Tibial nerve (tissue), 4 donors: ENCODE measurements around the gene NR0B2. TPM values are rescaled to one million over a fixed set of nuclear protein-coding genes. Genes with fewer than 3 reads are reported as not detected.
A peak's percentile ranks its signal among the peaks of the same experiment; 100 is the strongest.

Experiments used
- DNase-seq, 2 donors: peaks; one replicate each; pipeline ENCODE4 v3.0.0-alpha.2; 2019; ENCODE audit warnings: low spot score in 2 of 2
- H3K27ac ChIP-seq, 4 donors: fragments of 200-600 bp; sonication (generic) in 3 of 4; one replicate each; pipeline ENCODE4 v1.5.1; 2017 to 2019; ENCODE audit warnings: mild to moderate bottlenecking in 1 of 4
- H3K27me3 ChIP-seq, 2 donors: fragments of 200-600 bp; sonication (generic) in 1 of 2; one replicate each; pipeline versions ENCODE4 v1.5.1 to v1.6.0; 2017 to 2019
- H3K36me3 ChIP-seq, 3 donors: fragments of 200-600 bp; sonication (generic); one replicate each; pipeline ENCODE4 v1.5.1; 2018 to 2019
- H3K4me1 ChIP-seq, 4 donors: fragments of 200-600 bp; sonication (generic) in 3 of 4; one replicate each; pipeline ENCODE4 v1.5.1; 2017 to 2019
- H3K4me3 ChIP-seq, 4 donors: fragments of 200-600 bp; sonication (generic) in 3 of 4; one replicate each; pipeline ENCODE4 v1.5.1; 2017 to 2019; ENCODE audit warnings: mild to moderate bottlenecking in 1 of 4, moderate library complexity in 1 of 4
- H3K9me3 ChIP-seq, 4 donors: fragments of 200-600 bp; sonication (generic) in 3 of 4; one replicate each; pipeline ENCODE4 v1.5.1; 2017 to 2019
- CTCF ChIP-seq, 5 experiments: fragments of 200-600 bp in 3 of 5; fragments of 450-650 bp in 2 of 5; sonication (generic) in 3 of 5; IDR thresholded peaks; one replicate each; pipeline ENCODE4 v1.5.1; 2016 to 2019; ENCODE audit warnings: antibody characterized with exemption in 5 of 5, mild to moderate bottlenecking in 3 of 5, moderate library complexity in 2 of 5
- EP300 ChIP-seq, 2 donors: sonication (generic); formaldehyde crosslinking; IDR thresholded peaks; one replicate each; pipeline ENCODE4 v1.6.1; 2017; ENCODE audit warnings: antibody characterized with exemption in 2 of 2, mild to moderate bottlenecking in 1 of 2
- POLR2A ChIP-seq, 2 donors: fragments of 450-650 bp; IDR thresholded peaks; one replicate each; pipeline ENCODE4 v1.6.1; 2017; ENCODE audit warnings: antibody characterized with exemption in 2 of 2, mild to moderate bottlenecking in 2 of 2, moderate library complexity in 2 of 2
- WGBS, 2 donors: methylation state at CpG; one replicate each; pipeline ENCODE4 v1.1.5; 2018; 5-methylcytosine and 5-hydroxymethylcytosine counted together
- total RNA-seq, 4 donors: library from RNA; depleted of rRNA; stranded (reverse); fragments of >200 nt; gene quantifications; one replicate each; pipeline ENCODE4 v1.1.0, GENCODE V29; 2016

NR0B2 gene
- total RNA-seq, 4 donors from 2014 or later: not detected

DNA sequence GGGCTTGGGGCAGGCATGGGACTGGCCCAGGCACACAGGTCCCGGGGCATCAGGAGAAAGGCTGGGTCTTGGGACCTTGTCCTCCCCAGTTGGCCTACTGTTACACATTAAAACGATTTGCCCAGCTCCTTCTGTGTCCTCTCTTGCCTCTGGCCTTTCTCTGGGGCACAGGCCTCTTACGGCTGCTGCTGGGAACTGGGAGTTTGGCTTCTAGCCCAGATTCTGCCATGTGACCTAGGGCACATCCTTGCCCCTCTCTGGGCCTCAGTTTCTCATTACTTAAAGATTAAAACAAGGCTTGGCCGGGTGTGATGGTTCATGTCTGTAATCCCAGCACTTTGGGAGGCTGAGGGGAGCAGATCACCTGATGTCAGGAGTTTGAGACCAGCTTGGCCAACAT, 32.5 kb upstream of the NR0B2 start:
- Histone ChIP-seq H3K27ac (peak overlapping the region in 1 of 4 donors; percentile 37), H3K4me3 (no peak overlapping the region), H3K36me3 (peaks cover 16 to 73% (median 37%) of the 10 kb centered on the region in 3 donors), H3K4me1 (no peaks in the 10 kb centered on the region), H3K9me3 (no peaks in the 10 kb centered on the region), H3K27me3 (no peaks in the 10 kb centered on the region)
- 64 to 65% methylated on average over 4 of the region's 4 CpGs for WGBS, 2 donors
- no peak for DNase-seq
- TF ChIP-seq EP300 (IDR thresholded peaks at IDR 0.05) (no peak), CTCF (IDR thresholded peaks at IDR 0.05) (no peak), POLR2A (IDR thresholded peaks at IDR 0.05) (no peak)

- H3K36me3 ChIP-seq: peaks cover 16 to 77% (median 38%) of the 10 kb centered on the region in 3 donors
- H3K4me3 ChIP-seq: no peak overlapping the region
- no peak for TF ChIP-seq CTCF (IDR thresholded peaks at IDR 0.05)
- no peak for TF ChIP-seq EP300 (IDR thresholded peaks at IDR 0.05)
- TF ChIP-seq POLR2A (IDR thresholded peaks at IDR 0.05): no peak
- H3K27ac ChIP-seq: peak overlapping the region in 1 of 4 donors; percentile 37
- no peaks in the 10 kb centered on the region for H3K9me3 ChIP-seq
- no peak for DNase-seq
- 61 to 63% methylated on average over 8 of the region's 8 CpGs for WGBS, 2 donors
- no peaks in the 10 kb centered on the region for H3K4me1 ChIP-seq
- H3K27me3 ChIP-seq: no peaks in the 10 kb centered on the region
Observed at GRCh38 chr1:26945728-26946127, 32.0 kb upstream of the NR0B2 start.

DNA sequence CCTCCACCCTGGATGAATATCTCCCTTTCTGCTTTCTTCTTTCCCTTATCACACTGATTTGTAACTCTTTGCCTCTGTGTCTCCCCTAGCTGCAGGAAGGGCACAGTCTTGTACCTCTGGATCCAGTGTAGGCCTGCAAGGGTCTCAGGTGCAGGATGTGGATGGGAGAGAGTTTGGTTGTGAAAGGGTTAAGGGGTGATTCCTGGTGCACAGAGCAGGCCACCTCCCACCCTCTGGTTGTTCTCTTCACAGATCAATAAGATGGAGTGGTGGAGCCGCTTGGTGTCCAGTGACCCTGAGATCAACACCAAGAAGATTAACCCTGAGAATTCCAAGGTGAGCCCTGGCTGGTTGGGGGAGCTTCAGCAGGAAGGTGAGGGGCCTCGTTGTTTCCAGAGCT, 31.4 kb upstream of the NR0B2 start:
- H3K36me3 ChIP-seq: peaks cover 16 to 77% (median 38%) of the 10 kb centered on the region in 3 donors
- 31 to 47% methylated on average over 2 of the region's 2 CpGs for WGBS, 2 donors

DNA sequence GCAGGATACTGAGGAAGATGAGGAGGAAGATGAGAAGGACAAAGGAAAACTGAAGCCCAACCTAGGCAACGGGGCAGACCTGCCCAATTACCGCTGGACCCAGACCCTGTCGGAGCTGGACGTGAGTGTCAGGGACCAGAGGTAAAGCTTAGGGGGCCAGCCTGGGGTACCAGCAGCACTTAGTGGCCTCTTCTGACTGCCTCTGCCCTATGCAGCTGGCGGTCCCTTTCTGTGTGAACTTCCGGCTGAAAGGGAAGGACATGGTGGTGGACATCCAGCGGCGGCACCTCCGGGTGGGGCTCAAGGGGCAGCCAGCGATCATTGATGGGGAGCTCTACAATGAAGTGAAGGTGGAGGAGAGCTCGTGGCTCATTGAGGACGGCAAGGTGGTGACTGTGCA, 28.9 kb upstream of the NR0B2 start:
- Histone ChIP-seq H3K36me3 (peaks cover 16 to 74% (median 38%) of the 10 kb centered on the region in 3 donors), H3K27me3 (no peaks in the 10 kb centered on the region), H3K4me3 (no peak overlapping the region), H3K4me1 (no peaks in the 10 kb centered on the region), H3K27ac (no peak overlapping the region), H3K9me3 (no peaks in the 10 kb centered on the region)
- DNase-seq: no peak
- TF ChIP-seq POLR2A (IDR thresholded peaks at IDR 0.05): no peak
- TF ChIP-seq CTCF (IDR thresholded peaks at IDR 0.05): no peak
- TF ChIP-seq EP300 (IDR thresholded peaks at IDR 0.05): no peak
- WGBS, 2 donors: 94 to 96% methylated on average over 12 of the region's 12 CpGs

More for the DNA sequence above, 31.4 kb upstream of the NR0B2 start:
- TF ChIP-seq EP300 (IDR thresholded peaks at IDR 0.05): no peak
- Histone ChIP-seq H3K27ac (no peak overlapping the region), H3K4me3 (no peak overlapping the region), H3K9me3 (no peaks in the 10 kb centered on the region), H3K27me3 (no peaks in the 10 kb centered on the region), H3K4me1 (no peaks in the 10 kb centered on the region)
- no peak for DNase-seq

GRCh38 chr1:26941311-26941710, 27.5 kb upstream of the NR0B2 start:
- Histone ChIP-seq H3K27me3 (no peaks in the 10 kb centered on the region), H3K36me3 (peaks cover 16 to 70% (median 37%) of the 10 kb centered on the region in 3 donors), H3K4me3 (no peak overlapping the region), H3K27ac (no peak overlapping the region), H3K4me1 (no peaks in the 10 kb centered on the region), H3K9me3 (no peaks in the 10 kb centered on the region)
- DNase-seq: no peak
- TF ChIP-seq CTCF (IDR thresholded peaks at IDR 0.05): no peak
- 91 to 96% methylated on average over 10 of the region's 10 CpGs for WGBS, 2 donors

- Histone ChIP-seq H3K4me1 (no peaks in the 10 kb centered on the region), H3K4me3 (no peak overlapping the region), H3K27ac (no peak overlapping the region), H3K36me3 (peaks cover 6 to 63% (median 21%) of the 10 kb centered on the region in 3 donors), H3K27me3 (no peaks in the 10 kb centered on the region), H3K9me3 (no peaks in the 10 kb centered on the region)
- DNase-seq: no peak
- no peak for TF ChIP-seq POLR2A (IDR thresholded peaks at IDR 0.05)
- TF ChIP-seq EP300 (IDR thresholded peaks at IDR 0.05): no peak
- no peak for TF ChIP-seq CTCF (IDR thresholded peaks at IDR 0.05)
- WGBS, 2 donors: 81 to 89% methylated on average over 2 of the region's 2 CpGs
Observed at GRCh38 chr1:26938659-26939025, 24.9 kb upstream of the NR0B2 start.
